ENCODE data around the gene NMNAT3. TPM values are rescaled to one million over a fixed set of nuclear protein-coding genes. Genes with fewer than 3 reads are reported as not detected.

The NMNAT3 gene
- total RNA-seq, 1 experiment from 2014 or later, result 4.6 TPM

- no peaks in the 10 kb centered on the region for H3K36me3 Mint-ChIP-seq
- no peak overlapping the region for H3K4me3 Mint-ChIP-seq
- POLR2A ChIA-PET, result no interaction called here
- ATAC-seq (no peak), DNase-seq (ENCODE audit: low spot score) (no peak)
- peaks cover 68% of the 10 kb centered on the region for H3K4me1 Mint-ChIP-seq
- CTCF ChIA-PET, result no interaction called here
- TF ChIP-seq PRRX2 (CRISPR knock-in tag; IDR thresholded peaks at IDR 0.05) (no peak), ATF6 (CRISPR knock-in tag; IDR thresholded peaks at IDR 0.05) (no peak), CREM (CRISPR knock-in tag; IDR thresholded peaks at IDR 0.05) (no peak), STAT6 (CRISPR knock-in tag; conservative IDR thresholded peaks at IDR 0.05; ENCODE audit: low read depth) (no peak), CTCF (IDR thresholded peaks at IDR 0.05) (no peak), NFE2L1 (CRISPR knock-in tag; IDR thresholded peaks at IDR 0.05) (no peak), FOXJ3 (CRISPR knock-in tag; IDR thresholded peaks at IDR 0.05; ENCODE audit: borderline replicate concordance) (no peak), GRHL2 (CRISPR knock-in tag; IDR thresholded peaks at IDR 0.05; ENCODE audit: insufficient replicate concordance, severe bottlenecking) (no peak), ERG (CRISPR knock-in tag; IDR thresholded peaks at IDR 0.05) (no peak), ARID4B (CRISPR knock-in tag; IDR thresholded peaks at IDR 0.05; ENCODE audit: borderline replicate concordance) (no peak), PRDM15 (CRISPR knock-in tag; IDR thresholded peaks at IDR 0.05) (no peak), IRF1 (CRISPR knock-in tag; IDR thresholded peaks at IDR 0.05) (no peak)
- H3K27ac Mint-ChIP-seq, result no peak overlapping the region
- no peaks in the 10 kb centered on the region for H3K9me3 Mint-ChIP-seq
- H3K27me3 Mint-ChIP-seq (ENCODE audit: low read depth), result peaks cover 37% of the 10 kb centered on the region
Measured at GRCh38 chr3:139537361-139537760, 140.4 kb downstream of the NMNAT3 start.

Measured in WTC11 (cell line).